ENCODE data around the gene ZBTB20. TPM values are rescaled to one million over a fixed set of nuclear protein-coding genes. Genes with fewer than 3 reads are reported as not detected.

Gene ZBTB20
- total RNA-seq, 1 experiment from 2014 or later, result 26.5 TPM

DNA sequence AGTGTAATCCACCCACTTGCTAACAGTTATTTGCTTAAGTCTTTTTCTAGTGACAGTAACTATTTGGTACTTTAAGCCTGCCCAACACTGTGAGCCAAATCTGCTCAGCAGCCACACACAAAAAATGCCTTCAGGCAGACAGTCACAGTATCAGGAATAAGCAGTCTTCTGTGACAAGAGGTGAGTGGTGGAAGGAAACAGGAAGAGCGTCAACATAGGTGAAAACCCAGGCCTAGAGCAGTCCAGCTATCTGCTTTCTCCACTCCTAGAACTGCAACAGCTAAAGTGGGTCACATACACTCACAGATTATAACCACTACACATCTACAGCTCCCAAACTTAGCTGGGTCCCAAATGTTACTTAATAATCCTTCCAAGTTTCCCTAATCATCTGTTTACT is 213.7 kb downstream of the ZBTB20 start:
- no peaks in the 10 kb centered on the region for H4K20me1 ChIP-seq (ENCODE audit: insufficient read depth)
- H3K4me1 ChIP-seq (replicated peaks; ENCODE audit: insufficient read depth), result no peaks in the 10 kb centered on the region
- no peak overlapping the region for H3K27ac ChIP-seq
- no peak overlapping the region for H3K4me3 ChIP-seq
- TF ChIP-seq, protein P1, sequence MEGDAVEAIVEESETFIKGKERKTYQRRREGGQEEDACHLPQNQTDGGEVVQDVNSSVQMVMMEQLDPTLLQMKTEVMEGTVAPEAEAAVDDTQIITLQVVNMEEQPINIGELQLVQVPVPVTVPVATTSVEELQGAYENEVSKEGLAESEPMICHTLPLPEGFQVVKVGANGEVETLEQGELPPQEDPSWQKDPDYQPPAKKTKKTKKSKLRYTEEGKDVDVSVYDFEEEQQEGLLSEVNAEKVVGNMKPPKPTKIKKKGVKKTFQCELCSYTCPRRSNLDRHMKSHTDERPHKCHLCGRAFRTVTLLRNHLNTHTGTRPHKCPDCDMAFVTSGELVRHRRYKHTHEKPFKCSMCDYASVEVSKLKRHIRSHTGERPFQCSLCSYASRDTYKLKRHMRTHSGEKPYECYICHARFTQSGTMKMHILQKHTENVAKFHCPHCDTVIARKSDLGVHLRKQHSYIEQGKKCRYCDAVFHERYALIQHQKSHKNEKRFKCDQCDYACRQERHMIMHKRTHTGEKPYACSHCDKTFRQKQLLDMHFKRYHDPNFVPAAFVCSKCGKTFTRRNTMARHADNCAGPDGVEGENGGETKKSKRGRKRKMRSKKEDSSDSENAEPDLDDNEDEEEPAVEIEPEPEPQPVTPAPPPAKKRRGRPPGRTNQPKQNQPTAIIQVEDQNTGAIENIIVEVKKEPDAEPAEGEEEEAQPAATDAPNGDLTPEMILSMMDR (conservative IDR thresholded peaks at IDR 0.05), result no peak
- no peak for TF ChIP-seq EZH2 (IDR thresholded peaks at IDR 0.05; ENCODE audit: low read depth)
- no peaks in the 10 kb centered on the region for H3K9me2 ChIP-seq (ENCODE audit: insufficient read depth)
- CTCF ChIA-PET, result no interaction called here
- no peaks in the 10 kb centered on the region for H3K9me3 ChIP-seq (ENCODE audit: insufficient read depth, low read depth)
- intact Hi-C loops (cut with micrococcal nuclease; ENCODE audit: unreplicated experiment), result no loop called here
- H3K4me2 ChIP-seq, result no peak overlapping the region
- H3K79me2 ChIP-seq (ENCODE audit: low read depth), result no peaks in the 10 kb centered on the region
- H3K27me3 ChIP-seq (ENCODE audit: insufficient read depth, low read depth), result no peaks in the 10 kb centered on the region
- no peaks in the 10 kb centered on the region for H3K36me3 ChIP-seq (ENCODE audit: low read depth)
- POLR2A ChIA-PET (ENCODE audit: unreplicated experiment), result no interaction called here
- DNase-seq, result no peak
- BruUV-seq (replicated peaks), result no TSS peak
- H3F3A ChIP-seq (ENCODE audit: insufficient read depth, low read depth), result no peaks in the 10 kb centered on the region
- no peak overlapping the region for H2AFZ ChIP-seq

DNA sequence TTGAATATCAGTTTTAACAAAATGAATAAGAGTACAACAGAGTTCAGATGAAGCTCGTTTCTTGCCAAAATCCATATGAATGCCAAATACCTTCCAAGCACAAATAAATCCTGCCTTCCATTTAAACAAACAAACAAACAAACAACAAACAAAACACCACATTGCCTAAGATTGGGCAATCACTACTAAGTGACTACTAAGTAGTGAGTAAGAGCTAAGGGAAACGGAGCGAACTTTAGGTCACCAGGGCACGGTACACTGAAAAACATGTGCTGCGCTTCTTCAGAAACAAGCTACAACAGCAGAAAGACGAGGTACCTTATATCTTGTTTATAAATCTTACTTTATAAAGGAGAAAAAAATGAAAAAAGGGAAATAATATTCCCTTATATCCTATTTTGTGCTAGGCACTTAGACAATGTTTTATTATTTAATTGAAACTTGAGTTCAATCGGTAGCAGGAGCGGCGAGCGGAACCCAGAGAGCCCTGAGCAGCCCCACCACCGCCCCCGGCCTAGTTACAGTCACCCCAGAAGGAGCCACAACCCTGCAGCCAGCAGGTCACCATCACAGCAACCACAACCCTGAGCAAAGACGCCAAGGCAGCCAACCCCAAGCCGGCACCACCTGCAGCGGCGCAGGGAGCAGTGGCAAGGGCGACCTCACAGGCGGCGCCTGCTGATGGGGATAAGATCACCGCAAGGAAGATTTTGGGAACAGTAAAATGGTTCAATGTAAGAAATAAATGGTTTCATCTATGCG is 216.9 kb downstream of the ZBTB20 start:
- intact Hi-C loops (cut with micrococcal nuclease; ENCODE audit: unreplicated experiment), result no loop called here
- POLR2A ChIA-PET (ENCODE audit: unreplicated experiment), result no interaction called here
- no peaks in the 10 kb centered on the region for H3K79me2 ChIP-seq (ENCODE audit: low read depth)
- no peak overlapping the region for H3K4me3 ChIP-seq
- H3K9me2 ChIP-seq (ENCODE audit: insufficient read depth), result no peaks in the 10 kb centered on the region
- H3K4me2 ChIP-seq, result no peak overlapping the region
- CTCF ChIA-PET, result no interaction called here
- no peaks in the 10 kb centered on the region for H3K36me3 ChIP-seq (ENCODE audit: low read depth)
- no TSS peak for BruUV-seq (replicated peaks)
- H2AFZ ChIP-seq, result no peak overlapping the region
- no peaks in the 10 kb centered on the region for H3K4me1 ChIP-seq (replicated peaks; ENCODE audit: insufficient read depth)
- no peak for DNase-seq
- no peaks in the 10 kb centered on the region for H4K20me1 ChIP-seq (ENCODE audit: insufficient read depth)
- no peaks in the 10 kb centered on the region for H3K27me3 ChIP-seq (ENCODE audit: insufficient read depth, low read depth)
- no peak for TF ChIP-seq EZH2 (IDR thresholded peaks at IDR 0.05; ENCODE audit: low read depth)
- TF ChIP-seq, protein P1 (conservative IDR thresholded peaks at IDR 0.05), result no peak
- H3K27ac ChIP-seq, result no peak overlapping the region
- H3F3A ChIP-seq (ENCODE audit: insufficient read depth, low read depth), result no peaks in the 10 kb centered on the region
- no peaks in the 10 kb centered on the region for H3K9me3 ChIP-seq (ENCODE audit: insufficient read depth, low read depth)

DNA sequence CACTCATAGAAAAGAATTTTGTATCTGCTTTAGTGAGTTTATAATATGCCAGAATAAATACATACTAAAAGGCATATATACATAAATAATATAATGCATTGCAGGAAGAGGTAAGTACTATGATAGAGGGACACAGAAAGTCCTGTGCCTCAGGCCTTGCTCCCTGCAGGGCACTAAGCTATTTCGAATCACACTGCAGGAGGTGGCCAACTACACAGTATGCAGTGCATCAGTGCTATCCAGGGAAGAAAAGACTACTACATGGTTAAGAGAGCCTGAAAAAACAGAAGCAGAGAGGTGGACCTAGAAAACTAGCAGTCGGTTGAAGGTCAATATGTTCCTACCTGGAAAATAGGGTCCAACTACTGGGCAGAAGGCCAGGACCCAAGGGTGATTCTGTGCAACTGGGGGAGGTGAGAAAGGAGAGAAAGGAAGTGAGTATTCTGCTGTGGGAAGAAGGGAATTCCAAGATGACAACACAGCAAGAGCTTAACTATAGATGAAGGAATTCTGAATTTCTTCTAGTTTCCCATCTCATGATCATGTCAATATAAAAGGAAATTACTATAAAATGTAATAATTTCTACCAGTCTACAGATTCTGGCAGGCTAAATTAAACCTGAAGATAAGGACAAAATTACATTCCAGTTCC is 218.0 kb downstream of the ZBTB20 start:
- no peak overlapping the region for H3K4me3 ChIP-seq
- no peak overlapping the region for H3K4me2 ChIP-seq
- H2AFZ ChIP-seq, result no peak overlapping the region
- H3K27me3 ChIP-seq (ENCODE audit: insufficient read depth, low read depth), result no peaks in the 10 kb centered on the region
- H3K9me3 ChIP-seq (ENCODE audit: insufficient read depth, low read depth), result no peaks in the 10 kb centered on the region
- H3F3A ChIP-seq (ENCODE audit: insufficient read depth, low read depth), result no peaks in the 10 kb centered on the region
- TF ChIP-seq EZH2 (IDR thresholded peaks at IDR 0.05; ENCODE audit: low read depth), result no peak
- TF ChIP-seq, protein P1 (conservative IDR thresholded peaks at IDR 0.05), result no peak
- no peaks in the 10 kb centered on the region for H3K4me1 ChIP-seq (replicated peaks; ENCODE audit: insufficient read depth)
- POLR2A ChIA-PET (ENCODE audit: unreplicated experiment), result no interaction called here
- no peaks in the 10 kb centered on the region for H3K9me2 ChIP-seq (ENCODE audit: insufficient read depth)
- H3K79me2 ChIP-seq (ENCODE audit: low read depth), result no peaks in the 10 kb centered on the region
- CTCF ChIA-PET, result no interaction called here
- intact Hi-C loops (cut with micrococcal nuclease; ENCODE audit: unreplicated experiment), result no loop called here
- no peaks in the 10 kb centered on the region for H4K20me1 ChIP-seq (ENCODE audit: insufficient read depth)
- no peak overlapping the region for H3K27ac ChIP-seq
- DNase-seq, result no peak
- no peaks in the 10 kb centered on the region for H3K36me3 ChIP-seq (ENCODE audit: low read depth)
- BruUV-seq (replicated peaks), result no TSS peak

All from PC-9 (cell line).